Measurements from ENCODE around the gene CADM1.

CADM1 gene

DNA sequence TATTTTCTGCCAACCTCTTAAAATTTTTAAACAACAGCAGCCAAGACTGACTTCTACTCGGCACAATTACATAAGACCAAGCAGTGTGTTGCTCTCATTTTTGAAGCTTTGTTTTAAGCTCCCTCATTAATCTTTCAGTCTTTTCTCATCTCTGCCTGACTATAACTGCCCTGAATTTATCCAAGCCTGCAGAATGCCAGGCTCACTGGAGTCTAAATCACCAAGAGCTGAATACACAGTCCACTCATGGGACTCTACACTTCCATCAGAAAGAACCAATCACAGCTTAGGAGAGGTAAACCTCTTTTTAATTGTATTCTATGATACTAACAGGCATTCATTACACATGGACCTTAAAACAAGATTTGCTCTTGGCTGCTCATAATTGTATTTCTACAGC lies 178.7 kb downstream of the CADM1 start:
- TF ChIP-seq CTCF (IDR thresholded peaks at IDR 0.05; ENCODE audit: control insufficient read depth, extremely low read depth, insufficient read depth), result no peak
- no peak overlapping the region for H3K4me3 ChIP-seq (ENCODE audit: low read depth, low read length)
- no peak for DNase-seq (ENCODE audit: low read depth)

DNA sequence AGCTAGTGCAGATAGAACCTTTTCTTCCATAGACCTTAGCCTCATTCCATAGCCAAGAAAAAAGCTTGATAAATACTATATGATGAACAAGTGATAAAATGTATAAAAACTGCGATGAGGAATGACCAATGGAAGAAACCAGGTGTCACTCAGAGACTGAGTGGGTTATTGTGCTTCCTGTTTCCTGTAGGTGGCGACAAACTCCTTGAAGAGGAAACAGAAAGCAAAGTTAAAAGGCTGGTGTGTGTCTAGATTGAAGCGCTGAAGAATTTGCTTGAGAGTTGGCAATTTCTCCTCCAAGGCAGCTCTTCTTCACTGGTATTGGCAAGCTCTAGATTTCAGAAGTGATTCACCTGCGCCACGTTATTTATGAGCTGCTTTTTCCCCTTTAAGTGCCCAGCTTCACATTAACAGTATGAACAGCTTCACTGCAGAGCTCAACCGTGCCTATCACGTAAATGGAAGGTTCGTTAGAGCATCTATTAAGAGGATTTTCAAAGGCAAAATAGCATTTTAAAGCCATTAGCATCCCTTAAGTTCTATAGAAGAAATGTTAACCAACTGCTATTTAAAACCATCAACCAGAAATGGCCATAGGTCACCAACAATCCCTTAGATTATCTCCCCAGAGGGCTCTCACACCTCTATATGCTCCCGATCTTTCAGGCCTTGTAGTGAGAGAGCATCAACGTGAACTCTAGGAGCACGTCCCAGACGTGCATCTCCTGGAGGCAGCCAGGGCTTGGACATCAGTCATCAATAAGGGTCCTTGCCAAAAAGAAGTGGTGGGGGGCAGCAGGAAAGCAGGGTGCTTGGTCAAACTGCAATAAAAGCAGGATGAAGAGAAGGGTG lies 179.4 kb downstream of the CADM1 start:
- TF ChIP-seq CTCF (IDR thresholded peaks at IDR 0.05; ENCODE audit: control insufficient read depth, extremely low read depth, insufficient read depth), result peak; percentile 83
- peak; percentile 47 for DNase-seq (ENCODE audit: low read depth)
- no peak overlapping the region for H3K4me3 ChIP-seq (ENCODE audit: low read depth, low read length)

DNA sequence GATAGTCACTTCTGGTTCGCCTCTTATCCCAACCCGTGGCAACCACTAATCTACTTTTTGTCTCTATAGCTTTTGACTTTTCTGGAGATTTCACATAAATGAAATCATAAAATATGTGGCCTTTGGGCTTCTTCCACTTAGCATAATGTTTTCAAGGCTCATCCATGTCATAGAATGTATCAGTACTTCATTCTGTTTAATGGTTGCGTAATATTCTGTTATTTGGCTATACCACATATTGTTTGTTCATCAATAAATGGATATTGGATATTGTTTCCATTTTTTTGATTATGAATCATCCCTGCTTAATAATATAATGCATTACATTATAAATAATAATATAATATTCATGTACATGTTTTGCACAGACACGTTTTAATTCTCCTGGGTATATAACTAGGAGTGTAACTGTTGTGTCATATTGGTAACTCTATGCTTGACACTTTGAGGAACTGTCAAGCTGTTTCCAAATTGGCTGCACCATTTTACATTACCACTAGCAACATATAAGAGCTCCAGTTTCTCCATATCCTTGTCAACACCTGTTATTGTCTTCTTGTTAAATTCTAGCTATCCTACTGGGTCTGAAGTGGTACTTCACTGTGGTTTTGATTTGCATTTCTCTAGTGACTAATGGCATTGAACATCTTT lies 181.5 kb downstream of the CADM1 start:
- no peak for TF ChIP-seq CTCF (IDR thresholded peaks at IDR 0.05; ENCODE audit: control insufficient read depth, extremely low read depth, insufficient read depth)
- no peak overlapping the region for H3K4me3 ChIP-seq (ENCODE audit: low read depth, low read length)
- DNase-seq (ENCODE audit: low read depth), result no peak

- H3K4me3 ChIP-seq (ENCODE audit: low read depth, low read length), result no peak overlapping the region
- no peak for TF ChIP-seq CTCF (IDR thresholded peaks at IDR 0.05; ENCODE audit: control insufficient read depth, extremely low read depth, insufficient read depth)
- no peak for DNase-seq (ENCODE audit: low read depth)
Measured at GRCh38 chr11:115321605-115322289, 182.5 kb downstream of the CADM1 start.

- TF ChIP-seq CTCF (IDR thresholded peaks at IDR 0.05; ENCODE audit: control insufficient read depth, extremely low read depth, insufficient read depth), result no peak
- no peak for DNase-seq (ENCODE audit: low read depth)
- H3K4me3 ChIP-seq (ENCODE audit: low read depth, low read length), result no peak overlapping the region
Measured at GRCh38 chr11:115317277-115318185, 186.7 kb downstream of the CADM1 start.

GRCh38 chr11:115316696-115317095 lies 187.5 kb downstream of the CADM1 start:
- TF ChIP-seq CTCF (IDR thresholded peaks at IDR 0.05; ENCODE audit: control insufficient read depth, extremely low read depth, insufficient read depth), result no peak

More at GRCh38 chr11:115316696-115317095, 187.5 kb downstream of the CADM1 start:
- DNase-seq (ENCODE audit: low read depth), result no peak
- H3K4me3 ChIP-seq (ENCODE audit: low read depth, low read length), result no peak overlapping the region

Data from LNCaP clone FGC (cell line).